Natural killer cell (primary cell): ENCODE data around the gene TCFL5. TPM values are rescaled to one million over a fixed set of nuclear protein-coding genes. Genes with fewer than 3 reads are reported as not detected.

ENCODE experiments used
- ATAC-seq, 3 donors: fragments of 150-1000 bp in 2 of 3; fragments of 200-7000 bp in 1 of 3; cut with Tn5 transposase; 1 replicate in 1 of 3; 2 replicates in 2 of 3; pipeline ENCODE4 v1.10.0; 2021; ENCODE audit warnings: mild to moderate bottlenecking in 2 of 3, moderate library complexity in 2 of 3
- DNase-seq, 2 donors: peaks; one replicate each; pipeline versions ENCODE4 v3.0.0 to v3.0.0-alpha.2; 2013 to 2021; ENCODE audit warnings: mixed read lengths in 1 of 2
- H3K27ac ChIP-seq: one replicate; pipeline ENCODE4 v1.5.1; 2013; ENCODE audit warnings: mild to moderate bottlenecking, low read length
- H3K27me3 ChIP-seq: one replicate; pipeline ENCODE4 v1.6.1; 2013; ENCODE audit warnings: low read length; ENCODE audit not compliant: control insufficient read depth, insufficient read depth
- H3K36me3 ChIP-seq: one replicate; pipeline ENCODE4 v1.6.1; 2013; ENCODE audit warnings: low read length; ENCODE audit not compliant: control insufficient read depth, insufficient read depth
- H3K4me1 ChIP-seq: one replicate; pipeline ENCODE4 v1.6.1; 2013; ENCODE audit warnings: low read length; ENCODE audit not compliant: control insufficient read depth, insufficient read depth
- H3K4me3 ChIP-seq: one replicate; pipeline ENCODE4 v1.5.1; 2013; ENCODE audit warnings: low read length
- H3K9me3 ChIP-seq: one replicate; pipeline ENCODE4 v1.6.1; 2013; ENCODE audit warnings: low read length; ENCODE audit not compliant: control insufficient read depth, insufficient read depth
- H3K27ac Mint-ChIP-seq, 2 donors: one replicate each; pipeline ENCODE4 v1.8.0; 2022; ENCODE audit warnings: mild to moderate bottlenecking in 2 of 2, mixed read lengths in 2 of 2, moderate library complexity in 1 of 2
- H3K27me3 Mint-ChIP-seq, 2 donors: one replicate each; pipeline ENCODE4 v1.8.0; 2022; ENCODE audit warnings: low read depth in 2 of 2, mixed read lengths in 2 of 2
- H3K36me3 Mint-ChIP-seq: one replicate; pipeline ENCODE4 v1.8.0; 2022; ENCODE audit warnings: mixed read lengths
- H3K4me1 Mint-ChIP-seq, 2 donors: one replicate each; pipeline ENCODE4 v1.8.0; 2022; ENCODE audit warnings: mixed read lengths in 2 of 2
- H3K4me3 Mint-ChIP-seq: one replicate; pipeline ENCODE4 v1.8.0; 2022; ENCODE audit warnings: mild to moderate bottlenecking, moderate library complexity, mixed read lengths
- H3K9me3 Mint-ChIP-seq, 2 donors: one replicate each; pipeline ENCODE4 v1.8.0; 2022; ENCODE audit warnings: mixed read lengths in 2 of 2
- WGBS: methylation state at CpG from one replicate; pipeline ENCODE4 v1.1.7; 2013; ENCODE audit warnings: missing lambda C conversion rate; ENCODE audit not compliant: insufficient coverage; 5-methylcytosine and 5-hydroxymethylcytosine counted together
- intact Hi-C: fragments of 100-400 bp; cut with micrococcal nuclease; formaldehyde crosslinking; loops from one replicate; pipeline ENCODE4 v1.14.2; 2022
- total RNA-seq, 4 donors: library from RNA; stranded (reverse); fragments of 120-200 nt in 1 of 4; gene quantifications; one replicate each; pipeline versions ENCODE4 v1.2.3 to v1.2.4, GENCODE V29; 2013 to 2022
- TF ChIP-seq, protein P1 (sequence below): fragments of 200-600 bp; IDR thresholded peaks from one replicate; pipeline ENCODE4 v1.8.0; 2022; ENCODE audit warnings: antibody characterized with exemption

The TCFL5 gene
- total RNA-seq, 3 donors from 2014 or later (not counting 1 experiment from before 2014, with no cell fraction given): 5.1 to 8.0 (median 6.4) TPM

DNA sequence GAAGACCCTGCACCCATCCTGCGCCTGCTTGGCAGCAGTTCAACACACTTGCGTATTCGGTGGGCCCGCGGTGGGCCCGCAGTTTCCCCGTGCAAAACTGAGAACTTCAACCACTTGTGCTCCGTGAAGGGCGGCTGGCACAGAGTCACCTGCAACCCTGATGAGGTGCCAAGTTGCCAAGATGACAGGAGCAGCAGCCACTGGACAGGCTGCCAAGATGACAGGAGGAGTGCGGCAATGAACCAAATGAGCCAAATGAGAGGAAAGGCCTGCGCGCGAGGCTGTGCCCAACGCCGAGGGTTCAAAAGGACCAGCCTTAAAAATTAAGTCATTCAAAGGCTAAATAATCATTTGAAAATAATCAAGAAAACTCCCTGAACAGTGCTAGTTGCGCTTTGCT, 44.6 kb upstream of the TCFL5 start:
- intact Hi-C loops: no loop called here
- no peak overlapping the region for H3K4me3 Mint-ChIP-seq
- peak overlapping the region in 1 of 2 donors; percentile 34 for H3K27ac Mint-ChIP-seq

DNA sequence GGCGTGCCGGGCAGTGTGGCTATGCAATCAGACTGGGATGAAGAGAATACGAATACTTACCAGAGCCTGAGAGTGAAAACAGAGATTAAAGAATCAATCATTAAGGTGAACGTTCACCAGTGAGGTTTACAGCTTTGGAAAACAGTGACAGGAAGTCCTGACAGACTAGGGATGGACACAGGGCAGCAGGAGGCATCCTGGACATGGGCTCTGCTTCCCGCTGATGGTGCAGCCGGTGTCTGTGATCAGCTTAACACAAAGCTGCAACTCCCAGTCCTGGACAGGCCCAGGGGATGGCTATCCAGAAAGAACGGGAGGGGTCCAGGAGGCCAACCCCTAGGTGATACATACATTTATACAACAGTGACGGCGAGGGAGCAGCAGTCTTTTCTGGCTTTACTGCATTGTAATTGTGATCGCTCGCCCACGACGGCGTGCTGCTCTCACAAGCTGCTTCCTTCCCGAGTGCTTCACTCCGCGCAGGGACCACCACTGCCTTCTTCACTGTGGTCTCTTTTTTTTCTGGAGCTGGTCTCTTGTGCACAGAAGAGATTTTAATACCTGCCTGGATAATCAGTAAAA, 44.0 kb upstream of the TCFL5 start:
- H3K27me3 Mint-ChIP-seq: no peaks in the 10 kb centered on the region
- TF ChIP-seq, protein P1, sequence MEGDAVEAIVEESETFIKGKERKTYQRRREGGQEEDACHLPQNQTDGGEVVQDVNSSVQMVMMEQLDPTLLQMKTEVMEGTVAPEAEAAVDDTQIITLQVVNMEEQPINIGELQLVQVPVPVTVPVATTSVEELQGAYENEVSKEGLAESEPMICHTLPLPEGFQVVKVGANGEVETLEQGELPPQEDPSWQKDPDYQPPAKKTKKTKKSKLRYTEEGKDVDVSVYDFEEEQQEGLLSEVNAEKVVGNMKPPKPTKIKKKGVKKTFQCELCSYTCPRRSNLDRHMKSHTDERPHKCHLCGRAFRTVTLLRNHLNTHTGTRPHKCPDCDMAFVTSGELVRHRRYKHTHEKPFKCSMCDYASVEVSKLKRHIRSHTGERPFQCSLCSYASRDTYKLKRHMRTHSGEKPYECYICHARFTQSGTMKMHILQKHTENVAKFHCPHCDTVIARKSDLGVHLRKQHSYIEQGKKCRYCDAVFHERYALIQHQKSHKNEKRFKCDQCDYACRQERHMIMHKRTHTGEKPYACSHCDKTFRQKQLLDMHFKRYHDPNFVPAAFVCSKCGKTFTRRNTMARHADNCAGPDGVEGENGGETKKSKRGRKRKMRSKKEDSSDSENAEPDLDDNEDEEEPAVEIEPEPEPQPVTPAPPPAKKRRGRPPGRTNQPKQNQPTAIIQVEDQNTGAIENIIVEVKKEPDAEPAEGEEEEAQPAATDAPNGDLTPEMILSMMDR: no peak

More for the DNA sequence above, 44.6 kb upstream of the TCFL5 start:
- WGBS: 98% methylated on average over 16 of the region's 16 CpGs
- Histone ChIP-seq H3K4me1 (no peaks in the 10 kb centered on the region), H3K36me3 (peaks cover 93% of the 10 kb centered on the region), H3K4me3 (no peak overlapping the region), H3K27ac (no peak overlapping the region), H3K9me3 (no peaks in the 10 kb centered on the region), H3K27me3 (no peaks in the 10 kb centered on the region)
- Mint-ChIP-seq H3K9me3 (no peaks in the 10 kb centered on the region), H3K36me3 (peaks cover 16% of the 10 kb centered on the region), H3K27me3 (no peaks in the 10 kb centered on the region), H3K4me1 (peaks cover 20 to 33% of the 10 kb centered on the region in 2 donors)
- TF ChIP-seq, protein P1: no peak
- DNase-seq: no peak
- ATAC-seq: no peak

DNA sequence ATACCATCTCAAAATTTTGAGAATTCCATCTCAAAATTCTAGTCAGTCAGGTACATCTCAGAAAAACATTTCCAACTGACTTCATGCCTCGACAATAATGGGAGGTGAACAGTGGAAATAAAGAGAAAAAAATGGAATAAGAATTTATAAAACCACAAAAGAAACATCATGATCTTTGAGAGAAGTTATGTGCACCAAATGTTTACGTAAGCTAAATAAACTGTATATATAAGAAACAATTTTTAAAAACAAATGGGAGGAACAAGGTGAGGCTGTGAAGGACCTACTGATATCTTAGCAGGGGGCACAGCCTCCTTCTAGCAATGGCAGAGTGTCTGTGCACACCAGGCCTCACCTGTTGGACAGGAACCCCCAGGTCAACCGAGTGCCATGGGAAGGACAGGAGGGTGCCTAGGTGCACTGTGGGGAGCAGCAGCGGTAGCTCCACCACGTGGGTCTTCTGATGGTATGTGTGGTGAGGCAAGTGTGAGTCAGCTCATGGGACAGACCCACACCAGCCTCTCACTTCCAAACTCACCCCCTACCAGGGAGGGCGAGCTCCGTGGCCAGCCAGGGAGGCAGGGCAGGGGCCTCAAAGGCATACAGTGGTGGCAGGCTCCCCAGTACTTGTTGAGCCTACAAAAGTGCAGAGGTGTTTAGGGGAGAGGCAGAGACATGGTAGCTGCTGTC, 41.4 kb upstream of the TCFL5 start:
- Histone ChIP-seq H3K27me3 (no peaks in the 10 kb centered on the region), H3K9me3 (no peaks in the 10 kb centered on the region), H3K27ac (no peak overlapping the region), H3K4me3 (no peak overlapping the region), H3K4me1 (peaks cover 13% of the 10 kb centered on the region), H3K36me3 (peaks cover 63% of the 10 kb centered on the region)
- ATAC-seq: no peak
- intact Hi-C loops: no loop called here
- H3K27ac Mint-ChIP-seq: peak overlapping the region; percentile 49 to 57
- no peak overlapping the region for H3K4me3 Mint-ChIP-seq
- 87% methylated on average over 3 of the region's 7 CpGs for WGBS
- H3K9me3 Mint-ChIP-seq: no peaks in the 10 kb centered on the region
- TF ChIP-seq, protein P1: no peak
- no peak for DNase-seq
- peaks cover 16% of the 10 kb centered on the region for H3K36me3 Mint-ChIP-seq
- H3K4me1 Mint-ChIP-seq: peaks cover 21 to 24% of the 10 kb centered on the region in 2 donors
- no peaks in the 10 kb centered on the region for H3K27me3 Mint-ChIP-seq

More for the DNA sequence above, 44.0 kb upstream of the TCFL5 start:
- intact Hi-C loops: no loop called here
- Histone ChIP-seq H3K27me3 (no peaks in the 10 kb centered on the region), H3K27ac (no peak overlapping the region), H3K9me3 (no peaks in the 10 kb centered on the region), H3K4me3 (no peak overlapping the region), H3K4me1 (peaks cover under 1% of the 10 kb centered on the region), H3K36me3 (peaks cover 87% of the 10 kb centered on the region)
- 97% methylated on average over 17 of the region's 17 CpGs for WGBS
- DNase-seq (no peak), ATAC-seq (no peak)
- H3K9me3 Mint-ChIP-seq: no peaks in the 10 kb centered on the region
- peaks cover 16% of the 10 kb centered on the region for H3K36me3 Mint-ChIP-seq
- H3K27ac Mint-ChIP-seq: peak overlapping the region; percentile 34 to 61
- H3K4me3 Mint-ChIP-seq: no peak overlapping the region
- H3K4me1 Mint-ChIP-seq: peaks cover 16 to 28% of the 10 kb centered on the region in 2 donors
